ENCODE results near the gene MAP3K15.

DNA sequence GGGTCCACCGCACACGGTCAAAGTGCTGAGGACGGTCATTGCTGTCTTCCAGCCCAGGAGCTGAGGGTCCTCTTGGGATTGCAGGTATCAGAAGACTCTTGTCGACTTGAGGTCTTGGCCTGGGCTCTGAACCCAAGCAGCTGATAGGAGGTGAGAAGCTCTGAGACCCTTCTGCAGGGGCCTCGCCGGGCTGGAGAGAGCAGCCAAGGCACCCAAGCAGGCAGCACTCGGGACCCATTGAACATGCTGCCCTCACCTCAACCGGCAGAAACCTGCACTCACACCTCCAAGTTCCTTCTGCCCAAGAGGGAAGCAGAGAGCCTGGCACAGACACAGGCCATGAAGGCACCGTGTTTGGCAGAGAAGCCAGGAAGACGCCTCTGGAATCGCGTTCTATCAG, 137.5 kb downstream of the MAP3K15 start:
- TF ChIP-seq, protein P1, sequence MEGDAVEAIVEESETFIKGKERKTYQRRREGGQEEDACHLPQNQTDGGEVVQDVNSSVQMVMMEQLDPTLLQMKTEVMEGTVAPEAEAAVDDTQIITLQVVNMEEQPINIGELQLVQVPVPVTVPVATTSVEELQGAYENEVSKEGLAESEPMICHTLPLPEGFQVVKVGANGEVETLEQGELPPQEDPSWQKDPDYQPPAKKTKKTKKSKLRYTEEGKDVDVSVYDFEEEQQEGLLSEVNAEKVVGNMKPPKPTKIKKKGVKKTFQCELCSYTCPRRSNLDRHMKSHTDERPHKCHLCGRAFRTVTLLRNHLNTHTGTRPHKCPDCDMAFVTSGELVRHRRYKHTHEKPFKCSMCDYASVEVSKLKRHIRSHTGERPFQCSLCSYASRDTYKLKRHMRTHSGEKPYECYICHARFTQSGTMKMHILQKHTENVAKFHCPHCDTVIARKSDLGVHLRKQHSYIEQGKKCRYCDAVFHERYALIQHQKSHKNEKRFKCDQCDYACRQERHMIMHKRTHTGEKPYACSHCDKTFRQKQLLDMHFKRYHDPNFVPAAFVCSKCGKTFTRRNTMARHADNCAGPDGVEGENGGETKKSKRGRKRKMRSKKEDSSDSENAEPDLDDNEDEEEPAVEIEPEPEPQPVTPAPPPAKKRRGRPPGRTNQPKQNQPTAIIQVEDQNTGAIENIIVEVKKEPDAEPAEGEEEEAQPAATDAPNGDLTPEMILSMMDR (IDR thresholded peaks at IDR 0.05), result no peak
- TF ChIP-seq EP300 (IDR thresholded peaks at IDR 0.05) (no peak), POLR2A (IDR thresholded peaks at IDR 0.05) (no peak), POLR2AphosphoS5 (IDR thresholded peaks at IDR 0.05) (no peak)

Measured in upper lobe of left lung (tissue), 4 donors.